K562 (cell line): Measurements from ENCODE around the gene GMDS. TPM values are rescaled to one million over a fixed set of nuclear protein-coding genes. Genes with fewer than 3 reads are reported as not detected.

Experiments
- ATAC-seq: fragments of 200-7000 bp; cut with Tn5 transposase; 3 replicates; pipeline ENCODE4 v1.9.1; 2020; ENCODE audit warnings: moderate library complexity
- BruUV-seq: library from RNA; stranded (reverse); fragments of 400-500 nt; replicated peaks from 2 replicates; lab custom pipeline; 2021; lab: Mats Ljungman, UMichigan
- CTCF ChIA-PET: fragments of 300-600 bp; formaldehyde crosslinking; extraction: SDS; loops from one replicate; lab custom pipeline; 2021; ENCODE audit warnings: low intra/inter-chr PET ratio; lab: Yijun Ruan, JAX
- POLR2A ChIA-PET: fragments of 300-600, 350-650 bp; sonication (Branson Sonifier 250); formaldehyde crosslinking; extraction: SDS; loops from one replicate; lab custom pipeline; 2021; ENCODE audit warnings: antibody characterized with exemption, inconsistent platforms; lab: Yijun Ruan, JAX
- DNase-seq, 4 experiments: peaks; one replicate each; pipeline versions ENCODE4 v3.0.0 to v3.0.0-alpha.2; 2011 to 2018; ENCODE audit warnings: low spot score in 3 of 4, mixed read lengths in 3 of 4; ENCODE audit errors: extremely low read depth in 1 of 4
- FAIRE-seq: peaks from 2 replicates; lab custom pipeline; 2011; peaks lifted over from hg19 to GRCh38; lab: Jason Lieb, UNC
- H2AFZ ChIP-seq: 2 replicates; pipeline ENCODE4 v1.6.0; 2011; ENCODE audit warnings: low read depth, low read length, control low read depth, inconsistent platforms
- H3K27ac ChIP-seq: fragments of 200-600 bp; 3 replicates; pipeline ENCODE4 v1.8.0; 2011; ENCODE audit warnings: low read depth, mild to moderate bottlenecking, control low read depth, inconsistent platforms, low read length, moderate library complexity, mixed read lengths; ENCODE audit errors: extremely low read depth
- H3K27me3 ChIP-seq, 2 experiments: fragments of 300-600 bp in 1 of 2; 2 replicates in 1 of 2; 3 replicates in 1 of 2; pipeline versions ENCODE4 v1.6.0 to v1.8.0; 2011; ENCODE audit warnings: inconsistent platforms in 2 of 2, low read length in 2 of 2, mild to moderate bottlenecking in 1 of 2, mixed read lengths in 1 of 2, moderate library complexity in 1 of 2; ENCODE audit not compliant: control insufficient read depth in 2 of 2, insufficient read depth in 2 of 2
- H3K36me3 ChIP-seq: fragments of 300-600 bp; 3 replicates; pipeline ENCODE4 v1.8.0; 2011; ENCODE audit warnings: mild to moderate bottlenecking, low read length, inconsistent platforms; ENCODE audit not compliant: control insufficient read depth, insufficient read depth
- H3K4me1 ChIP-seq, 2 experiments: fragments of 200-600 bp in 1 of 2; replicated peaks in 1 of 2; 2 replicates in 1 of 2; 3 replicates in 1 of 2; pipeline versions ENCODE4 v1.5.1 to v1.8.0; 2011; ENCODE audit warnings: inconsistent platforms in 2 of 2, low read length in 2 of 2, mild to moderate bottlenecking in 1 of 2, mixed read lengths in 1 of 2, moderate library complexity in 1 of 2; ENCODE audit not compliant: control insufficient read depth in 2 of 2, insufficient read depth in 2 of 2
- H3K4me2 ChIP-seq: 2 replicates; pipeline ENCODE4 v1.6.1; 2011; ENCODE audit warnings: low read length, control low read depth, inconsistent platforms, mixed read lengths; ENCODE audit not compliant: insufficient read depth
- H3K4me3 ChIP-seq: fragments of 200-600 bp; sonication (generic), shearing (Covaris generic); 2 replicates; pipeline ENCODE4 v1.5.1; 2016; ENCODE audit warnings: control low read depth, inconsistent platforms
- H3K79me2 ChIP-seq: fragments of 200-600 bp; 3 replicates; pipeline ENCODE4 v1.8.0; 2011; ENCODE audit warnings: low read length, inconsistent platforms; ENCODE audit not compliant: control insufficient read depth, insufficient read depth
- H3K9ac ChIP-seq, 2 experiments: 2 replicates each; pipeline versions ENCODE4 v1.6.0 to v1.6.1; 2011; ENCODE audit warnings: low read depth in 2 of 2, low read length in 2 of 2, control low read depth in 1 of 2, inconsistent platforms in 1 of 2, mild to moderate bottlenecking in 1 of 2, mixed read lengths in 1 of 2; ENCODE audit not compliant: insufficient read depth in 1 of 2
- H3K9me1 ChIP-seq: one replicate; pipeline ENCODE4 v1.6.0; 2011; ENCODE audit warnings: inconsistent platforms, mild to moderate bottlenecking, low read length, moderate library complexity; ENCODE audit not compliant: control insufficient read depth, insufficient read depth
- H3K9me3 ChIP-seq: replicated peaks from 2 replicates; pipeline ENCODE4 v1.5.1; 2011; ENCODE audit warnings: low read depth, low read length, inconsistent platforms; ENCODE audit not compliant: control insufficient read depth, insufficient read depth
- H4K20me1 ChIP-seq: replicated peaks from 2 replicates; pipeline ENCODE4 v1.6.1; 2011; ENCODE audit warnings: low read length, inconsistent platforms, mixed read lengths; ENCODE audit not compliant: control insufficient read depth, insufficient read depth
- ARID3B ChIP-seq: fragments of 250-450 bp; sonication (Bioruptor Pico); IDR thresholded peaks from 2 replicates; pipeline ENCODE4 v1.4.0; 2020; ENCODE audit warnings: borderline replicate concordance
- L3MBTL2 ChIP-seq: fragments of 450-650 bp; IDR thresholded peaks from 2 replicates; pipeline ENCODE4 v1.6.1; 2016; ENCODE audit warnings: mild to moderate bottlenecking, moderate library complexity
- SP1 ChIP-seq: sonication (generic); formaldehyde crosslinking; IDR thresholded peaks from 2 replicates; pipeline ENCODE4 v1.8.1; 2022; ENCODE audit warnings: mild to moderate bottlenecking, missing genetic modification reagents
- STAT6 ChIP-seq: sonication (generic); formaldehyde crosslinking; IDR thresholded peaks from 2 replicates; pipeline ENCODE4 v1.8.1; 2023; ENCODE audit warnings: mild to moderate bottlenecking, missing genetic modification reagents
- ZBTB33 ChIP-seq: sonication (generic); formaldehyde crosslinking; IDR thresholded peaks from 2 replicates; pipeline ENCODE4 v1.8.1; 2023; ENCODE audit warnings: mild to moderate bottlenecking, missing genetic modification reagents
- ZNF140 ChIP-seq: fragments of 250-450 bp; sonication (Bioruptor Pico); IDR thresholded peaks from 2 replicates; pipeline ENCODE4 v1.8.0; 2021; ENCODE audit warnings: moderate library complexity, mild to moderate bottlenecking, inconsistent platforms
- ZNF431 ChIP-seq: sonication (generic); formaldehyde crosslinking; IDR thresholded peaks from 2 replicates; pipeline ENCODE4 v1.8.0; 2022; ENCODE audit warnings: mild to moderate bottlenecking, missing genetic modification reagents
- WGBS: fragments of 100-300 bp; shearing (Covaris generic); methylation state at CpG from one replicate; pipeline ENCODE4 v1.1.6; 2016; ENCODE audit warnings: low coverage, mixed read lengths; ENCODE audit not compliant: insufficient coverage; ENCODE audit errors: missing lambda C conversion rate; 5-methylcytosine and 5-hydroxymethylcytosine counted together
- in situ Hi-C: fragments of 300-500 bp; cut with MboI; formaldehyde crosslinking; loops from 4 replicates; pipeline ENCODE4 v1.15.0; 2018; ENCODE audit warnings: inconsistent platforms, mixed read lengths
- intact Hi-C: fragments of 100-400 bp; cut with micrococcal nuclease; formaldehyde crosslinking; loops from 2 replicates; pipeline ENCODE4 v1.14.2; 2022
- polyA plus RNA-seq, 8 experiments: library from polyadenylated mRNA; depleted of rRNA in 4 of 8; stranded (reverse) in 5 of 8; unstranded in 3 of 8; fragments of >200 nt; fragmentation: Nextera tagmentation in 2 of 8; fragmentation: Illumina TruSeq in 1 of 8; extraction: Ambion mirVana in 2 of 8; extraction: Trizol in 1 of 8; gene quantifications; 2 replicates each; pipeline versions ENCODE4 v1.2.1 to v1.2.3, GENCODE V29; 2011 to 2014; ENCODE audit warnings: inconsistent platforms in 1 of 8, missing spikeins in 1 of 8
- total RNA-seq, 7 experiments: library from RNA; depleted of rRNA in 6 of 7; stranded (reverse); fragments of >200 nt in 6 of 7; fragmentation: Illumina TruSeq in 2 of 7; extraction: Trizol in 2 of 7; gene quantifications; 2 replicates each; pipeline versions ENCODE4 v1.2.1 to v1.2.3, GENCODE V29; 2011 to 2021; ENCODE audit warnings: low replicate concordance in 1 of 7

Gene GMDS
- total and polyA plus RNA-seq, 9 of the 15 experiments (the other 6 are each of a cell fraction or from before 2014, with no cell fraction given), result 0.48 to 31.8 (median 13.4) TPM

- intact Hi-C loops, result no loop called here
- ChIA-PET POLR2A (interaction anchor here (0.8 to 1.5 kb wide), 2 partner anchors 13 to 16 kb away, joined by 4 read pairs; no protein-coding TSS in a partner anchor), CTCF (no interaction called here)
- no peaks in the 10 kb centered on the region for H3K9me3 ChIP-seq
- H3K9ac ChIP-seq, result no peak overlapping the region
- no peak overlapping the region for H3K4me3 ChIP-seq
- no TSS peak for BruUV-seq
- peaks cover 3 to 14% of the 10 kb centered on the region in 2 experiments; a peak in 2 of 5 replicates for H3K27me3 ChIP-seq
- no peaks in the 10 kb centered on the region for H3K79me2 ChIP-seq
- no peak for DNase-seq
- H4K20me1 ChIP-seq, result no peaks in the 10 kb centered on the region
- H3K4me1 ChIP-seq, result no peaks in the 10 kb centered on the region
- no peaks in the 10 kb centered on the region for H3K9me1 ChIP-seq
- no peak for FAIRE-seq
- in situ Hi-C loops, result no loop called here
- no peak for ATAC-seq
- H2AFZ ChIP-seq, result no peak overlapping the region
- no peak overlapping the region for H3K4me2 ChIP-seq
- WGBS, result 5% methylated on average over 6 of the region's 6 CpGs
- no peak overlapping the region for H3K27ac ChIP-seq
- no peaks in the 10 kb centered on the region for H3K36me3 ChIP-seq
- no peak for TF ChIP-seq L3MBTL2
These were observed 279.7 kb downstream of the GMDS start for GRCh38 chr6:1965596-1966224.

GRCh38 chr6:1963596-1963995 lies 281.8 kb downstream of the GMDS start:
- no peak overlapping the region for H3K9ac ChIP-seq
- peaks cover 3 to 9% of the 10 kb centered on the region in 2 experiments; a peak in 2 of 5 replicates for H3K27me3 ChIP-seq
- H3K79me2 ChIP-seq, result no peaks in the 10 kb centered on the region
- H4K20me1 ChIP-seq, result no peaks in the 10 kb centered on the region
- no peak overlapping the region for H2AFZ ChIP-seq
- H3K4me3 ChIP-seq, result no peak overlapping the region
- no TSS peak for BruUV-seq
- WGBS, result 28% methylated on average over 2 of the region's 2 CpGs
- TF ChIP-seq ARID3B (CRISPR knock-in tag), result no peak
- TF ChIP-seq ZBTB33 (CRISPR knock-in tag), result no peak
- no peak for TF ChIP-seq ZNF140 (CRISPR knock-in tag)
- TF ChIP-seq SP1 (CRISPR knock-in tag), result no peak
- no peak for TF ChIP-seq ZNF431 (CRISPR knock-in tag)
- TF ChIP-seq STAT6 (CRISPR knock-in tag), result no peak
- intact Hi-C loops, result no loop called here
- H3K9me1 ChIP-seq, result no peaks in the 10 kb centered on the region
- ATAC-seq (no peak), DNase-seq (no peak), FAIRE-seq (no peak)
- CTCF ChIA-PET, result no interaction called here
- H3K4me1 ChIP-seq, result no peaks in the 10 kb centered on the region
- H3K36me3 ChIP-seq, result no peaks in the 10 kb centered on the region
- H3K4me2 ChIP-seq, result no peak overlapping the region
- POLR2A ChIA-PET, result no interaction called here
- no peaks in the 10 kb centered on the region for H3K9me3 ChIP-seq
- no peak overlapping the region for H3K27ac ChIP-seq
- in situ Hi-C loops, result no loop called here
